HG02759 (cell line): ENCODE results near the gene CBLB.
A peak's percentile ranks its signal among the peaks of the same experiment; 100 is the strongest.

Experiments
- ATAC-seq: cut with Tn5 transposase; IDR thresholded peaks from one replicate; pipeline ENCODE4 v1.9.1; 2021; ENCODE audit warnings: mild to moderate bottlenecking, moderate library complexity; ENCODE audit not compliant: unreplicated experiment

Gene CBLB

GRCh38 chr3:105868742-105869530, at the start of gene CBLB:
Gene CBLB, minus strand, starts transcription at chr3:105869012. Its CDS starts 1,435 bp downstream, at chr3:105867577.
- ATAC-seq, result peak; percentile 89

DNA sequence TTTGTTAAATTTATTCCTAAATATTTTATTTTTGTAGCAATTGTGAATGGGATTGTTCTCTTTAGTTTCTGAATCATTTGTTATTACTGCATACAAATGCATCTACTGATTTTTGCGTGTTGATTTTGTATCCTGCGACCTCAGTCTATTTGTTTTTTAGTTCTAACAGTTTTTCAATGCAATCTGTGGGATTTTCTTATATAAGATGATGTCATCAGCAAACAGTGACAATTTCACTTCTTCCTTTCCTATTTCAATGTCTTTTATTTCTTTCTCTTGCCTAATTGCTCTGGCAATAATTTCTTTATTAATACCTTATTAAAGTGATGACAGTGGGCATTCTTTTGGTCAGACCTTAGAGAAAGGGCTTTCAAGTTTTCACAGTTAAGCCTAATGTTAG, 48.0 kb upstream of the CBLB start:
- no peak for ATAC-seq

- ATAC-seq, result no peak
Observed at GRCh38 chr3:105915524-105915923, 46.7 kb upstream of the CBLB start.

DNA sequence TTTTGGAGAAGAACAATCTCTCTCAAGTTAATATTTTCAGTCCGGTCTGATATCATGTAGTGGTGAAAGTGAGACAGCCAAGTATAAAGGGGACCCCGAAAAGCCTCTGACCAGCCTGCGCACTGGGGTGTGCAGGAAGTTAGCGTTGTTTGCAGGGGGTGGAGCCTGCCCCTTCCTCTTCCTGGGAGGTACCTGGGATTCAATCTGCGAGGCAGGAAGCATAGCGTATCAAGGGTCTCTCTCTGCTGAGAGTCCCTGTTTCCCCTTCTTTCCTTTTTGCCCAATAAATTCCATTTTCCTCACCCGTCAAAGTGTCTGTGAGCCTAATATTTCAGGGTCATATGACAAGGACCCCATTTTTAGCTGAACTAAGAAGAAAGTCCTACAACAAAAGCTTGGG, 44.8 kb upstream of the CBLB start:
- no peak for ATAC-seq

- ATAC-seq, result no peak
Observed at GRCh38 chr3:105912891-105913290, 44.1 kb upstream of the CBLB start.

DNA sequence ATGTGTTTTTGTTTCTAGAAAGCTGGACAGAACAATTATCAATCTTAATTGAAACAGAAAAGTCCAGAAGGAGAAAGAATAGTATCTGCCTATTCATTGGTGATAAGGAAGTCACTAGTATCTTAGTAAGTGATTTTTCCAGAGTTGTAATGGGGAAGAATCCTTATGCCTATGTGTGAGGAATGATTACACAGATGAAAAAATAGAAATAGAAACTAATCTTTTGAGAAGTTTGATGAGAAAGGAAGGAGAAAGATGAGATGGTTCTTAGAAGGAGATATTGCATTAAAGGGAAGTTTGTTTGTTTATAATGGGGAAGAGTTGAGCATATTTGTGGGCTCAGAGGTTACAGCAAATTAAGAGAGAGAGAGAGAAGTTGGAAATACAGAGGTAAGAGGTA, 42.7 kb upstream of the CBLB start:
- ATAC-seq, result no peak

GRCh38 chr3:105907777-105908176, 39.0 kb upstream of the CBLB start:
- ATAC-seq, result no peak

GRCh38 chr3:105906836-105907235, 38.0 kb upstream of the CBLB start:
- no peak for ATAC-seq

DNA sequence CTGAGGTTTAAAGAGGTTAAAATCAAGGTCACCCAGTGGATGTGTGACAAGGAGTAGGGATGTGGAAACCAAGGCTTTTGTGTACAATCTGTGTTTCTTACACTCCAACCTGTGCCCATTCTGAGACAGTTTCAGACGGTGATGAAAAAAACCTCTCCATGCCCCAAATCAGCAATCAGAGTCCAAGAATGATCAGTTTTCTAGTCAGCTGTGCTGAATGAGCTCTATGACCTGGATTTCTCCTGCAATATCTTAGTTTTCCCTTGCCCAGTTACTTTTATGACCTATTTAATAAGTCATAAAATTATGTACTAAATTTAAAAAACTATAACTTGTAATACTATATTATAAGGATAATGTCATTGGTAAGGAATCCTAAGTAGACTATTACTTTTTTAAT, 37.5 kb upstream of the CBLB start:
- no peak for ATAC-seq

GRCh38 chr3:105905328-105905727, 36.5 kb upstream of the CBLB start:
- no peak for ATAC-seq

GRCh38 chr3:105904678-105905284, 36.0 kb upstream of the CBLB start:
- ATAC-seq, result no peak

GRCh38 chr3:105904251-105904650, 35.4 kb upstream of the CBLB start:
- ATAC-seq, result no peak

DNA sequence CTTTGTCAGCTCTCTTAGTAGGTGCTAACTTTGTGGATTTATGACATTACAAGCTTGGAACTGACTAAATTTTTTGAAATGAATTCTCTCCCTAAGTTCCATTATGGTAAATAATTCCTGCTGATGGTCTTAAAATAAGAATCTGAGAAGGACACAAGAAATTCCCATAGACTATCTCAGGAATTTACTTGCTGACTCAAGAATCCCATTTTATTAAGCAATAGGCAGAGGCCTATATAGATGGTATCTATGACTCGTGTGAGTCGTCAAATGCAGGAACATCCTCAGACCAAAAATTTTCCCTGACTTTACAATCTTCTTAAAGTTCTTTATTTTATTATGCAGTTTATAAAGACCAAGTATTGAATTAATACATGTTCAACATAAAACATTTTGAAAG, 30.7 kb upstream of the CBLB start:
- no peak for ATAC-seq

DNA sequence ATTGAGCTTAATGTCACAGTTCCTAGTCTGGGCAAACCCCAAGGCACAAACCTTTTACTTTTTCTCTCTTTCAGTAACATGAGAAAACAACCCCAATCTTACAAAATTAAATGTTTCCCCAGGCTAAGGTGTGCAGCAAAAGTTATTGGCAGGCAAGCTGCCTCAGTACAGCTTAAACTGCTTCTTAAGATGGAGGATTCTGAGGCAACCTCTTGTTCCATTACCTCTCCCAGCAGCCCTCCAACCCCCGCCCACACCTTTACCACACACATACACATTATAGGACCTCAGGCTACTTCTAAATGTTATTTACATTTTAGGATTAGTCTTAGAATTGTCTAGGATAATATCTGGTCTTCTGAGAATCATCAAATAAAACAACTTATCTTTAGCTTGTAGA, 22.3 kb upstream of the CBLB start:
- no peak for ATAC-seq

DNA sequence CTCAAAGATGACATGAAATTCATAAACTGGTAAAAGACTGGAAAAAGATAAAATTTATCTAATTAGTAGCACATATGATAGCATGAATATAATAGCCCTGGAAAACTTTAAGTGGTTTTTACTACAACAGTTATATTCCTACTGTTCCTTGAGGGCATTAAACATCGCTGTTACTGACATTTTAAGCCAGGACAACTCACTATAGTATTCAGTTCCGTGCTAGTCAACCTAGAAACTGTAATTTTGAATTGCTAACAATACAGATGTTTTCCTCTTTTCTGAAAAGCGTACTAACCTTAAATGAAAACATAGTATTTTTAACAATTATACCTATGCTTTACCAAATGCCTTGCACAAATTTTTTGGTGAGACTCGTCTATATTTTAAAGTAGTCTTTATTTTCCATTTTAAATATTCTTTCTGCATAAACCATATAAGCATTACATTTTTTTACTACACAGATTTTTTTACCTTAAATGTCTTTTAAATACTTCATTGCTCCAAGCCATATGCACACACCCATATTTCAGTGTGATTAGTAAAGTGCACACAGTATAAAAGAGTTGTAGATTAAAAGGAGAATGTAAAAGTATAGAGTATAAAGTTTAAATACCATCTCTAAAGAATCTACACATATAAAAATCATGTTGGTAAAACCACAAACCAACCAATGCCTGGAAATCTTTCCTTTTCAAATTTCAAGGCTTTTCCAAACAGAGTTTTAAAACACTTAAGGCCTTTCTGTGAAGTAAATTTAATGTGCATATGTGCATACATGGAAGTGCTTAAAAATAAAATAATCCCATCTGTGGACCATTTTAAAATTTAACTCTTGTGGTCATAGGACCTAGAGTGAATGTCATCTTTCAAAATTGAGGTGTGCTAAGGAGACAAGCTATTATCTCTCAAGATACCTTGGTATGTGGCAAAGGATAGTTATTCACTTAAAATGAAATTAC, 20.1 kb upstream of the CBLB start:
- ATAC-seq, result no peak

GRCh38 chr3:105885256-105885655, 16.4 kb upstream of the CBLB start:
- ATAC-seq, result no peak

DNA sequence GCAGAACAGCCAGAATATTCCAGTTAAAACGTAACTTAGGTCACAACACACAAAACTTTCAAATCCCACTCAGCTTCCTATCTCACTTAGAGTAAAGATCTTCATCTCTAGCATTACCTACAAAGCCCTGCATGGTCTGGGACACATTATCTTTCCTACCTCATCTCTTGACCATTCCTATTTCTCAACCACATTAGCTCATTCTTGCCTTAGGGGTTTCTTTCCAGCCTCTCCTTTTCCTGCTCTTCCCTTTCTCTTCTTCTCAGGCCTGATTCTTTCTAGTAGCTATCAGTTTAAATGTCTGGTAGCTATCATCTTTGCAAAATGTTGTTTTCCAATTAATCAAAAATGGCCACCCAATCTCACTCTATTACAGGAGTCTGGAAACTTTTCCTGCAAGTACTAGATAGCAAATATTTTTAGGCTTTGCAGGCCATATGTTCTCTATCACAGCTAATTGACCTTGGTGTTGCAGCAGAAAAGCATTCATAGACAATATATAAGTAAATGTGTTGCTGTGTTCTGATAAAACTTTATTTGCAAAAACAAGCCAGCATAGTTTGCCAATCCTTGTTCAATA, 15.1 kb upstream of the CBLB start:
- no peak for ATAC-seq

GRCh38 chr3:105880681-105881290, 12.0 kb upstream of the CBLB start:
- no peak for ATAC-seq

- ATAC-seq, result no peak
Observed at GRCh38 chr3:105878061-105878460, 9.2 kb upstream of the CBLB start.

- ATAC-seq, result no peak
Observed at GRCh38 chr3:105877336-105877910, 8.6 kb upstream of the CBLB start.
